RWPE2 (cell line): ENCODE measurements around the gene EDC3.

Experiments used
- ATAC-seq: fragments of 200-7000 bp; cut with Tn5 transposase; 3 replicates; pipeline ENCODE4 v1.9.1; 2021; ENCODE audit warnings: low read depth
- DNase-seq: peaks from one replicate; pipeline ENCODE4 v3.0.0-alpha.2; 2020; ENCODE audit warnings: low spot score
- H3K27ac ChIP-seq: fragments of 450-650 bp; 2 replicates; pipeline ENCODE4 v1.5.1; 2017; ENCODE audit warnings: mild to moderate bottlenecking; ENCODE audit not compliant: poor library complexity, severe bottlenecking
- H3K27me3 ChIP-seq: fragments of 250-450 bp; sonication (Bioruptor Pico); 2 replicates; pipeline ENCODE4 v1.5.1; 2021; ENCODE audit warnings: mild to moderate bottlenecking, moderate library complexity; ENCODE audit not compliant: insufficient read depth, poor library complexity, severe bottlenecking
- H3K36me3 ChIP-seq: fragments of 250-450 bp; sonication (Bioruptor Pico); 2 replicates; pipeline ENCODE4 v1.5.1; 2020; ENCODE audit warnings: low read depth, mild to moderate bottlenecking, moderate library complexity
- H3K4me1 ChIP-seq: fragments of 250-450 bp; sonication (Bioruptor Pico); 2 replicates; pipeline ENCODE4 v1.5.1; 2021; ENCODE audit warnings: mild to moderate bottlenecking, moderate library complexity; ENCODE audit not compliant: insufficient read depth, poor library complexity, severe bottlenecking
- H3K4me3 ChIP-seq: fragments of 250-450 bp; sonication (Bioruptor Pico); 2 replicates; pipeline ENCODE4 v1.5.1; 2021; ENCODE audit warnings: mild to moderate bottlenecking, moderate library complexity; ENCODE audit not compliant: severe bottlenecking
- H3K9me3 ChIP-seq: fragments of 250-450 bp; sonication (Bioruptor Pico); 2 replicates; pipeline ENCODE4 v1.5.1; 2021; ENCODE audit warnings: mild to moderate bottlenecking, moderate library complexity; ENCODE audit not compliant: severe bottlenecking
- CTCF ChIP-seq: fragments of 450-650 bp; IDR thresholded peaks from one replicate; pipeline ENCODE4 v1.5.1; 2017; ENCODE audit warnings: mild to moderate bottlenecking, moderate library complexity; ENCODE audit not compliant: poor library complexity, severe bottlenecking

The EDC3 gene

GRCh38 chr15:74683758-74684157 lies 12.1 kb downstream of the EDC3 start:
- no peak overlapping the region for H3K27ac ChIP-seq
- DNase-seq: no peak
- H3K4me1 ChIP-seq: no peaks in the 10 kb centered on the region
- no peak for ATAC-seq
- peaks cover 25% of the 10 kb centered on the region for H3K36me3 ChIP-seq
- H3K9me3 ChIP-seq: no peaks in the 10 kb centered on the region
- TF ChIP-seq CTCF: no peak
- H3K27me3 ChIP-seq: no peaks in the 10 kb centered on the region
- no peak overlapping the region for H3K4me3 ChIP-seq

GRCh38 chr15:74682954-74683353 lies 12.9 kb downstream of the EDC3 start:
- Histone ChIP-seq H3K36me3 (peaks cover 25% of the 10 kb centered on the region), H3K27me3 (no peaks in the 10 kb centered on the region), H3K27ac (no peak overlapping the region), H3K4me3 (no peak overlapping the region), H3K4me1 (no peaks in the 10 kb centered on the region), H3K9me3 (no peaks in the 10 kb centered on the region)
- DNase-seq: no peak
- TF ChIP-seq CTCF: no peak
- no peak for ATAC-seq

GRCh38 chr15:74680456-74680855 lies 15.4 kb downstream of the EDC3 start:
- Histone ChIP-seq H3K27me3 (no peaks in the 10 kb centered on the region), H3K9me3 (no peaks in the 10 kb centered on the region), H3K4me1 (no peaks in the 10 kb centered on the region), H3K4me3 (no peak overlapping the region), H3K27ac (no peak overlapping the region), H3K36me3 (peaks cover 11% of the 10 kb centered on the region)
- DNase-seq: no peak
- TF ChIP-seq CTCF: no peak
- ATAC-seq: no peak

GRCh38 chr15:74676801-74677200 lies 19.0 kb downstream of the EDC3 start:
- Histone ChIP-seq H3K4me3 (no peak overlapping the region), H3K4me1 (no peaks in the 10 kb centered on the region), H3K27ac (no peak overlapping the region), H3K9me3 (no peaks in the 10 kb centered on the region), H3K36me3 (peaks cover 32% of the 10 kb centered on the region), H3K27me3 (no peaks in the 10 kb centered on the region)
- DNase-seq (no peak), ATAC-seq (no peak)
- TF ChIP-seq CTCF: no peak

- Histone ChIP-seq H3K9me3 (no peaks in the 10 kb centered on the region), H3K36me3 (peaks cover 46% of the 10 kb centered on the region), H3K4me1 (no peaks in the 10 kb centered on the region), H3K27me3 (no peaks in the 10 kb centered on the region), H3K4me3 (no peak overlapping the region), H3K27ac (no peak overlapping the region)
- no peak for DNase-seq
- ATAC-seq: no peak
- no peak for TF ChIP-seq CTCF
Measured at GRCh38 chr15:74674161-74674560, 21.7 kb downstream of the EDC3 start.
